AG09319 (cell line): ENCODE data around the gene KCNK3.

Experiments
- DNase-seq: peaks from one replicate; pipeline ENCODE4 v3.0.0-alpha.2; 2010; ENCODE audit warnings: low read depth; ENCODE audit errors: extremely low read depth
- TF ChIP-seq, protein P1 (sequence below): IDR thresholded peaks from 2 replicates; pipeline ENCODE4 v1.5.1; 2011; ENCODE audit warnings: low read depth, mild to moderate bottlenecking, inconsistent platforms, low read length, moderate library complexity

KCNK3 gene

DNA sequence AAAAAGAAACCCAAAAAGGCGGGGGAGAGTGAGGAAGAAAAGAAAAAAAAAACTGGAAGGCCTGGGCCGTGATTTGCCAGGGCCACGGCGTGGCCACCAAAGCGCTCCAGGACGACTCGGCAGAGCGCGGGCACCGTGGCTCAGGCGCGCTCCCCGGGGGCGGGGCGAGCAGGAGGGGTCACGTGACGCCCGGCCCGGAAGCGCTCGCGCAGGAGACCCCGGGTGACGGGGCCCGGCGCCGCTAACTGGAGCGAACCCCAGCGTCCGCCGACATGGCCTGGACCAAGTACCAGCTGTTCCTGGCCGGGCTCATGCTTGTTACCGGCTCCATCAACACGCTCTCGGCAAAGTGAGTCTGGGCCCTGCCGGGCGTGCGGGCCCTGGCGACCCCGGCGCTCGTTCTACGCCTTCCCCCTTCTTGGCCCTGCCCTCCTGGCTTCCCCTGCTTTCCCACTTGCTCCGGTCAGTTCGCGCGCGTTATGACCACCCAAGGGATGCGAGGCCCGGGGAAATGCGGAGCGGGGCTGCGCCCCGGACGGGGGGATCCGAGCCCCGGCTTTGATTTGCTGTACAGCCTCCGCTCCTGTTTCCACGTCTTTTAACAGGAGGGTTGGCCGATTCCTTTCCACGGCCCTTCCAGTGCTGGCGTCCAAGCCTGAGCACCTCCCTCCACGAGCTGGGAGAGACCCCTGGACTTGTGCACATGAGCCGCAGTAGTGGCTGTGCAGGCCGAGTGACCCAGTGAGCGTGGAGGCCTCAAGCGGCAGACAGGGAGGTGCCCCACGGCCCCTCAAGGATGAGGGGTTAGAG, 71.8 kb downstream of the KCNK3 start, which contains the start of gene SLC35F6:
Gene SLC35F6 (plus strand): TSS at position 207 of the 810 bp plus-strand sequence. CDS start 66 bp downstream, at position 273.
- peak; percentile 52 for DNase-seq
- TF ChIP-seq, protein P1, sequence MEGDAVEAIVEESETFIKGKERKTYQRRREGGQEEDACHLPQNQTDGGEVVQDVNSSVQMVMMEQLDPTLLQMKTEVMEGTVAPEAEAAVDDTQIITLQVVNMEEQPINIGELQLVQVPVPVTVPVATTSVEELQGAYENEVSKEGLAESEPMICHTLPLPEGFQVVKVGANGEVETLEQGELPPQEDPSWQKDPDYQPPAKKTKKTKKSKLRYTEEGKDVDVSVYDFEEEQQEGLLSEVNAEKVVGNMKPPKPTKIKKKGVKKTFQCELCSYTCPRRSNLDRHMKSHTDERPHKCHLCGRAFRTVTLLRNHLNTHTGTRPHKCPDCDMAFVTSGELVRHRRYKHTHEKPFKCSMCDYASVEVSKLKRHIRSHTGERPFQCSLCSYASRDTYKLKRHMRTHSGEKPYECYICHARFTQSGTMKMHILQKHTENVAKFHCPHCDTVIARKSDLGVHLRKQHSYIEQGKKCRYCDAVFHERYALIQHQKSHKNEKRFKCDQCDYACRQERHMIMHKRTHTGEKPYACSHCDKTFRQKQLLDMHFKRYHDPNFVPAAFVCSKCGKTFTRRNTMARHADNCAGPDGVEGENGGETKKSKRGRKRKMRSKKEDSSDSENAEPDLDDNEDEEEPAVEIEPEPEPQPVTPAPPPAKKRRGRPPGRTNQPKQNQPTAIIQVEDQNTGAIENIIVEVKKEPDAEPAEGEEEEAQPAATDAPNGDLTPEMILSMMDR: no peak

DNA sequence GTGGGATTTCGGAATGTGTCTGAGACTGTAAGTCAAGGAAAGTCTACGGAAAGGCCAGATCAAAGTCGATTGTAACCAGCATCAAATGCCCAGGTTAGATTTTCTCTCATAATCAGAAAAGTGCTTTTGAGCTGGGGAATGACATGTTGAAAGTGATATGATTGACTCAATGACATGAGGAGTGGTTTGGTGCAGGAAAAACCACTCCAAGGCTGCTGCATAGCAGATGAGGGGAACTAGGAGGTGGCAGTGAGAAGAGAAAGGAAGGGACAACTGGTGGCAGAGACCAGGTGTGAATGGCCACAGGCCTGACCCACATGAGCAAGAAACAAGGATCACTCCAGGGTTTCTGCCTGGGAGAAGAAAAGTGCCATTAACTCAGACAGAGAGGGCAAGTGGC, 72.4 kb downstream of the KCNK3 start:
- TF ChIP-seq, protein P1: no peak
- DNase-seq: no peak

- TF ChIP-seq, protein P1: no peak
- DNase-seq: no peak
These were observed 73.1 kb downstream of the KCNK3 start for GRCh38 chr2:26765475-26766200.

GRCh38 chr2:26767129-26767528, 74.6 kb downstream of the KCNK3 start:
- TF ChIP-seq, protein P1: no peak
- no peak for DNase-seq

GRCh38 chr2:26767894-26768487, 75.5 kb downstream of the KCNK3 start:
- no peak for DNase-seq
- TF ChIP-seq, protein P1: no peak

GRCh38 chr2:26768759-26769088, 76.2 kb downstream of the KCNK3 start:
- no peak for DNase-seq
- TF ChIP-seq, protein P1: no peak
